GM23338 (cell line): Measurements from ENCODE around the gene PTF1A. TPM values are rescaled to one million over a fixed set of nuclear protein-coding genes. Genes with fewer than 3 reads are reported as not detected.

Experiments used
- ATAC-seq: fragments of 200-7000 bp; cut with Tn5 transposase; 3 replicates; pipeline ENCODE4 v1.9.1; 2020
- DNase-seq: peaks from one replicate; pipeline ENCODE4 v3.0.0-alpha.2; 2015; ENCODE audit warnings: low spot score
- H2AFZ ChIP-seq: fragments of 200-600 bp; sonication (generic); 2 replicates; pipeline ENCODE4 v1.8.0; 2016; ENCODE audit warnings: antibody characterized with exemption, mild to moderate bottlenecking, moderate library complexity
- H3F3A ChIP-seq: fragments of 200-600 bp; sonication (generic); replicated peaks from 2 replicates; pipeline ENCODE4 v1.8.0; 2017; ENCODE audit warnings: antibody characterized with exemption, mixed run types, low read depth
- H3K27ac ChIP-seq: fragments of 200-600 bp; sonication (generic); 2 replicates; pipeline ENCODE4 v1.6.1; 2016; ENCODE audit warnings: low read depth
- H3K27me3 ChIP-seq: fragments of 200-600 bp; sonication (generic); 2 replicates; pipeline ENCODE4 v1.8.0; 2016; ENCODE audit warnings: mild to moderate bottlenecking, mixed run types, moderate library complexity; ENCODE audit not compliant: insufficient read depth
- H3K36me3 ChIP-seq: fragments of 200-600 bp; sonication (generic); 2 replicates; pipeline ENCODE4 v1.8.0; 2016; ENCODE audit warnings: mild to moderate bottlenecking; ENCODE audit not compliant: insufficient read depth
- H3K4me1 ChIP-seq: fragments of 200-600 bp; sonication (generic); 2 replicates; pipeline ENCODE4 v1.8.0; 2016; ENCODE audit warnings: mild to moderate bottlenecking, moderate library complexity; ENCODE audit not compliant: insufficient read depth
- H3K4me2 ChIP-seq: fragments of 200-600 bp; sonication (generic); 2 replicates; pipeline ENCODE4 v1.7.1; 2017; ENCODE audit warnings: mixed run types
- H3K4me3 ChIP-seq: fragments of 200-600 bp; sonication (generic); 2 replicates; pipeline ENCODE4 v1.6.1; 2016; ENCODE audit warnings: mixed run types
- H3K79me2 ChIP-seq: fragments of 200-600 bp; sonication (generic); replicated peaks from 2 replicates; pipeline ENCODE4 v1.8.0; 2017; ENCODE audit warnings: mild to moderate bottlenecking; ENCODE audit not compliant: insufficient read depth
- H3K9me2 ChIP-seq: fragments of 200-600 bp; sonication (generic); 2 replicates; pipeline ENCODE4 v1.8.0; 2017; ENCODE audit not compliant: insufficient read depth
- H4K20me1 ChIP-seq: fragments of 200-600 bp; sonication (generic); replicated peaks from 2 replicates; pipeline ENCODE4 v1.8.0; 2017; ENCODE audit warnings: mild to moderate bottlenecking; ENCODE audit not compliant: insufficient read depth
- H3K27ac Mint-ChIP-seq: 2 replicates; pipeline ENCODE4 v1.8.0; 2020; ENCODE audit warnings: inconsistent platforms, mild to moderate bottlenecking, moderate library complexity, mixed read lengths
- H3K27me3 Mint-ChIP-seq: 3 replicates; pipeline ENCODE4 v1.8.0; 2022; ENCODE audit warnings: low read depth, mild to moderate bottlenecking, moderate library complexity, mixed read lengths, inconsistent platforms; ENCODE audit not compliant: insufficient read depth, poor library complexity
- H3K36me3 Mint-ChIP-seq: 3 replicates; pipeline ENCODE4 v1.8.0; 2021; ENCODE audit warnings: low read depth, mild to moderate bottlenecking, inconsistent platforms, moderate library complexity, mixed read lengths
- H3K4me1 Mint-ChIP-seq: 3 replicates; pipeline ENCODE4 v1.8.0; 2020; ENCODE audit warnings: mild to moderate bottlenecking, inconsistent platforms, mixed read lengths
- H3K4me3 Mint-ChIP-seq: 3 replicates; pipeline ENCODE4 v1.8.0; 2021; ENCODE audit warnings: moderate library complexity, mild to moderate bottlenecking, inconsistent platforms, mixed read lengths
- H3K9me3 Mint-ChIP-seq: 3 replicates; pipeline ENCODE4 v1.8.0; 2020; ENCODE audit warnings: moderate library complexity, mild to moderate bottlenecking, inconsistent platforms, mixed read lengths
- CREB1 ChIP-seq: fragments of 250-450 bp; sonication (Bioruptor Pico); IDR thresholded peaks from 2 replicates; pipeline ENCODE4 v1.5.0; 2020; ENCODE audit warnings: low read depth, mild to moderate bottlenecking, moderate library complexity
- EZH2 ChIP-seq: fragments of 200-600 bp; sonication (generic); IDR thresholded peaks from one replicate; pipeline ENCODE4 v1.8.0; 2017; ENCODE audit warnings: antibody characterized with exemption, mild to moderate bottlenecking, low read depth; ENCODE audit not compliant: unreplicated experiment
- EZH2phosphoT487 ChIP-seq: fragments of 200-600 bp; sonication (generic); IDR thresholded peaks from one replicate; pipeline ENCODE4 v1.8.1; 2018; ENCODE audit warnings: antibody characterized with exemption; ENCODE audit not compliant: unreplicated experiment
- JUNB ChIP-seq: IDR thresholded peaks from one replicate; pipeline ENCODE4 v1.6.1; 2016; ENCODE audit warnings: antibody characterized with exemption; ENCODE audit not compliant: unreplicated experiment
- NANOG ChIP-seq: IDR thresholded peaks from 2 replicates; pipeline ENCODE4 v1.6.1; 2016; ENCODE audit warnings: antibody characterized with exemption, borderline replicate concordance
- POLR2AphosphoS5 ChIP-seq: IDR thresholded peaks from 2 replicates; pipeline ENCODE4 v1.6.1; 2016; ENCODE audit warnings: antibody characterized with exemption, low read depth
- REST ChIP-seq: IDR thresholded peaks from one replicate; pipeline ENCODE4 v1.6.1; 2018; ENCODE audit warnings: antibody characterized with exemption; ENCODE audit not compliant: unreplicated experiment
- STAT1 ChIP-seq: IDR thresholded peaks from one replicate; pipeline ENCODE4 v1.6.1; 2016; ENCODE audit warnings: antibody characterized with exemption; ENCODE audit not compliant: unreplicated experiment
- ZNF114 ChIP-seq: fragments of 250-450 bp; sonication (Bioruptor Pico); IDR thresholded peaks from 2 replicates; pipeline ENCODE4 v1.5.0; 2020; ENCODE audit warnings: mild to moderate bottlenecking, moderate library complexity
- ZNF331 ChIP-seq: fragments of 250-450 bp; sonication (Bioruptor Pico); IDR thresholded peaks from 2 replicates; pipeline ENCODE4 v1.5.0; 2020; ENCODE audit warnings: low read depth, mild to moderate bottlenecking, moderate library complexity
- ZNF462 ChIP-seq: fragments of 250-450 bp; sonication (Bioruptor Pico); IDR thresholded peaks from 2 replicates; pipeline ENCODE4 v1.5.0; 2020; ENCODE audit warnings: mild to moderate bottlenecking, moderate library complexity
- polyA plus RNA-seq: library from polyadenylated mRNA; unstranded; fragments of >200 nt; fragmentation: Nextera tagmentation; extraction: Ambion mirVana; gene quantifications from 2 replicates; pipeline ENCODE4 v1.2.1, GENCODE V29; 2016
- total RNA-seq: library from RNA; depleted of rRNA; stranded (reverse); fragments of >200 nt; shearing (Covaris generic); gene quantifications from 2 replicates; pipeline ENCODE4 v1.2.3, GENCODE V29; 2014
- TF ChIP-seq, protein P1 (sequence below), 2 experiments: fragments of 200-600 bp in 1 of 2; sonication (generic) in 1 of 2; conservative IDR thresholded peaks; 2 replicates each; pipeline versions ENCODE4 v1.5.1 to v1.6.1; 2016 to 2017; ENCODE audit warnings: antibody characterized with exemption in 2 of 2, low read depth in 2 of 2, mild to moderate bottlenecking in 2 of 2, moderate library complexity in 1 of 2
- TF ChIP-seq, protein P2 (sequence below): IDR thresholded peaks from 2 replicates; pipeline ENCODE4 v1.6.1; 2016; ENCODE audit warnings: antibody characterized with exemption

The PTF1A gene
- total and polyA plus RNA-seq, 2 experiments from 2014 or later = not detected

DNA sequence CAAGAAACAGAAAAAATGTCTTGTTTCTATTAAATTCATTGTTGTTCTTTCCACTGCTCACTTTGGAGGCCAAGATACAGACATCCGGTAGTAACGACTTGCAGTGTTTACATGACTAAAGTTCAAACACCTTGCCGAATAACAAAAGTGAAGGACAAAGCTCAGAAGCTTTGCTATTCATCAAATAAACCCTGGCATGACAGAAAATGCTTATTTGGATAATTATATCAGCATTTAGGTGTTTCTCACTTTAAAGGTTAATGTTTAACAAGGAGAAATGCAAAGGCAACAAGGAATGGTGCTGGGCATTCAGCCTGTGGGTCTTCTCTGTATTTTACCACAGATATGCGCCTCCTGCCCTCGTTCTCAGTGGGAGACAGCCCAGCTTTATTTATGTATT is 5.4 kb upstream of the PTF1A start:
- ATAC-seq = no peak

More for the DNA sequence above, 5.4 kb upstream of the PTF1A start:
- no peak overlapping the region for H3K27ac Mint-ChIP-seq
- H3K4me3 Mint-ChIP-seq = no peak overlapping the region
- H3K9me3 Mint-ChIP-seq = no peaks in the 10 kb centered on the region; the same call in 2 of the 3 replicates
- no peaks in the 10 kb centered on the region for H3K36me3 ChIP-seq
- peaks cover 32% of the 10 kb centered on the region for H3K4me1 Mint-ChIP-seq
- H3K36me3 Mint-ChIP-seq = no peaks in the 10 kb centered on the region
- H3K9me2 ChIP-seq = no peaks in the 10 kb centered on the region
- peaks cover 36% of the 10 kb centered on the region for H3K4me1 ChIP-seq
- TF ChIP-seq STAT1 = no peak
- TF ChIP-seq CREB1 (CRISPR knock-in tag) = no peak
- no peak for TF ChIP-seq NANOG
- TF ChIP-seq POLR2AphosphoS5 = no peak
- no peak for TF ChIP-seq JUNB
- no peak for TF ChIP-seq EZH2
- no peak for TF ChIP-seq ZNF331 (CRISPR knock-in tag)
- no peak for TF ChIP-seq EZH2phosphoT487
- TF ChIP-seq REST = no peak
- TF ChIP-seq ZNF462 (CRISPR knock-in tag) = no peak
- TF ChIP-seq, protein P1, sequence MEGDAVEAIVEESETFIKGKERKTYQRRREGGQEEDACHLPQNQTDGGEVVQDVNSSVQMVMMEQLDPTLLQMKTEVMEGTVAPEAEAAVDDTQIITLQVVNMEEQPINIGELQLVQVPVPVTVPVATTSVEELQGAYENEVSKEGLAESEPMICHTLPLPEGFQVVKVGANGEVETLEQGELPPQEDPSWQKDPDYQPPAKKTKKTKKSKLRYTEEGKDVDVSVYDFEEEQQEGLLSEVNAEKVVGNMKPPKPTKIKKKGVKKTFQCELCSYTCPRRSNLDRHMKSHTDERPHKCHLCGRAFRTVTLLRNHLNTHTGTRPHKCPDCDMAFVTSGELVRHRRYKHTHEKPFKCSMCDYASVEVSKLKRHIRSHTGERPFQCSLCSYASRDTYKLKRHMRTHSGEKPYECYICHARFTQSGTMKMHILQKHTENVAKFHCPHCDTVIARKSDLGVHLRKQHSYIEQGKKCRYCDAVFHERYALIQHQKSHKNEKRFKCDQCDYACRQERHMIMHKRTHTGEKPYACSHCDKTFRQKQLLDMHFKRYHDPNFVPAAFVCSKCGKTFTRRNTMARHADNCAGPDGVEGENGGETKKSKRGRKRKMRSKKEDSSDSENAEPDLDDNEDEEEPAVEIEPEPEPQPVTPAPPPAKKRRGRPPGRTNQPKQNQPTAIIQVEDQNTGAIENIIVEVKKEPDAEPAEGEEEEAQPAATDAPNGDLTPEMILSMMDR (conservative IDR thresholded peaks at IDR 0.05; ENCODE audit: low read depth in 2 of 2) = no peak
- TF ChIP-seq, protein P2, sequence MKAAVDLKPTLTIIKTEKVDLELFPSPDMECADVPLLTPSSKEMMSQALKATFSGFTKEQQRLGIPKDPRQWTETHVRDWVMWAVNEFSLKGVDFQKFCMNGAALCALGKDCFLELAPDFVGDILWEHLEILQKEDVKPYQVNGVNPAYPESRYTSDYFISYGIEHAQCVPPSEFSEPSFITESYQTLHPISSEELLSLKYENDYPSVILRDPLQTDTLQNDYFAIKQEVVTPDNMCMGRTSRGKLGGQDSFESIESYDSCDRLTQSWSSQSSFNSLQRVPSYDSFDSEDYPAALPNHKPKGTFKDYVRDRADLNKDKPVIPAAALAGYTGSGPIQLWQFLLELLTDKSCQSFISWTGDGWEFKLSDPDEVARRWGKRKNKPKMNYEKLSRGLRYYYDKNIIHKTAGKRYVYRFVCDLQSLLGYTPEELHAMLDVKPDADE = no peak
- TF ChIP-seq ZNF114 (CRISPR knock-in tag) = no peak
- peaks cover 7% of the 10 kb centered on the region for H3F3A ChIP-seq
- H3K27me3 Mint-ChIP-seq = peaks cover 76% of the 10 kb centered on the region
- no peak overlapping the region for H3K4me3 ChIP-seq
- H3K4me2 ChIP-seq = peak overlapping the region; percentile 61
- H3K27ac ChIP-seq = no peak overlapping the region
- peaks cover 100% of the 10 kb centered on the region for H3K27me3 ChIP-seq
- peak; percentile 58 for DNase-seq
- H2AFZ ChIP-seq = no peak overlapping the region
- H4K20me1 ChIP-seq = peaks cover 25% of the 10 kb centered on the region
- H3K79me2 ChIP-seq = no peaks in the 10 kb centered on the region
